Activated T-cell treated with anti-CD3 and anti-CD28 coated beads for 48 hours (primary cell): Measurements from ENCODE around the gene LRRC53.

Experiments
- DNase-seq: peaks from one replicate; pipeline ENCODE4 v3.0.0-alpha.2; 2020; ENCODE audit warnings: low read depth

LRRC53 gene

GRCh38 chr1:74502858-74503257 is 9.6 kb downstream of the LRRC53 start:
- no peak for DNase-seq

GRCh38 chr1:74502432-74502831 is 10.0 kb downstream of the LRRC53 start:
- DNase-seq, result no peak

- no peak for DNase-seq
Measured at GRCh38 chr1:74498901-74499300, 13.5 kb downstream of the LRRC53 start.

- DNase-seq, result no peak
Measured at GRCh38 chr1:74496669-74497068, 15.7 kb downstream of the LRRC53 start.

GRCh38 chr1:74486036-74486435 is 26.4 kb downstream of the LRRC53 start:
- DNase-seq, result no peak

- DNase-seq, result no peak
Measured at GRCh38 chr1:74485622-74486021, 26.8 kb downstream of the LRRC53 start.

- no peak for DNase-seq
Measured at GRCh38 chr1:74481607-74482006, 30.8 kb downstream of the LRRC53 start.

GRCh38 chr1:74480068-74480467 is 32.3 kb downstream of the LRRC53 start:
- no peak for DNase-seq

GRCh38 chr1:74478979-74479378 is 33.4 kb downstream of the LRRC53 start:
- DNase-seq, result no peak

- no peak for DNase-seq
Measured at GRCh38 chr1:74474585-74474984, 37.8 kb downstream of the LRRC53 start.

- no peak for DNase-seq
Measured at GRCh38 chr1:74471470-74471869, 40.9 kb downstream of the LRRC53 start.

- DNase-seq, result no peak
Measured at GRCh38 chr1:74470936-74471335, 41.5 kb downstream of the LRRC53 start.

GRCh38 chr1:74470251-74470650 is 42.2 kb downstream of the LRRC53 start:
- DNase-seq, result no peak

- DNase-seq, result no peak
Measured at GRCh38 chr1:74468982-74469603, 43.3 kb downstream of the LRRC53 start.

GRCh38 chr1:74467786-74468377 is 44.5 kb downstream of the LRRC53 start:
- DNase-seq, result no peak

GRCh38 chr1:74465193-74465681 is 47.2 kb downstream of the LRRC53 start:
- no peak for DNase-seq

- no peak for DNase-seq
Measured at GRCh38 chr1:74464037-74464436, 48.4 kb downstream of the LRRC53 start.

- DNase-seq, result no peak
Measured at GRCh38 chr1:74463333-74463988, 49.0 kb downstream of the LRRC53 start.

- no peak for DNase-seq
Measured at GRCh38 chr1:74457253-74457652, 55.2 kb downstream of the LRRC53 start.

GRCh38 chr1:74455390-74455789 is 57.0 kb downstream of the LRRC53 start:
- DNase-seq, result no peak

- DNase-seq, result no peak
Measured at GRCh38 chr1:74453277-74453676, 59.1 kb downstream of the LRRC53 start.

- no peak for DNase-seq
Measured at GRCh38 chr1:74452035-74452434, 60.4 kb downstream of the LRRC53 start.

- no peak for DNase-seq
Measured at GRCh38 chr1:74437035-74437434, 75.4 kb downstream of the LRRC53 start.
